ENCODE measurements around the gene NCK1.

GRCh38 chr3:136937851-136938250 is 75.8 kb downstream of the NCK1 start:
- TF ChIP-seq CTCF (IDR thresholded peaks at IDR 0.05) (no peak), POLR2AphosphoS5 (IDR thresholded peaks at IDR 0.05) (no peak), POLR2A (IDR thresholded peaks at IDR 0.05) (no peak)

Measured in upper lobe of left lung (tissue), 4 donors.